ENCODE measurements around the gene AP3B1. TPM values are rescaled to one million over a fixed set of nuclear protein-coding genes. Genes with fewer than 3 reads are reported as not detected.

AP3B1 gene
- total RNA-seq, 1 experiment from 2014 or later = 41.8 TPM

- Histone ChIP-seq H3K4ac (ENCODE audit: low read depth, low read length) (no peak overlapping the region), H4K20me1 (ENCODE audit: control insufficient read depth, insufficient read depth, insufficient read length) (no peaks in the 10 kb centered on the region), H3K56ac (ENCODE audit: insufficient read length, low read depth, low read length) (no peak overlapping the region), H3K27ac (ENCODE audit: insufficient read length, low read depth, low read length) (no peak overlapping the region), H3K79me2 (ENCODE audit: insufficient read depth, low read length) (no peaks in the 10 kb centered on the region), H3K4me2 (ENCODE audit: insufficient read depth, insufficient read length, low read length) (no peak overlapping the region), H4K5ac (ENCODE audit: insufficient read length, low read depth, low read length) (no peak overlapping the region), H3K9me3 (ENCODE audit: control insufficient read depth, low read depth, low read length) (no peaks in the 10 kb centered on the region), H2BK20ac (ENCODE audit: low read depth, low read length, poor library complexity, severe bottlenecking) (no peak overlapping the region), H3K18ac (ENCODE audit: insufficient read length, low read depth, low read length) (no peak overlapping the region), H2AFZ (ENCODE audit: low read length) (no peak overlapping the region), H2BK12ac (ENCODE audit: insufficient read length, low read depth, low read length) (no peak overlapping the region), H2BK5ac (ENCODE audit: insufficient read length, low read length) (no peak overlapping the region), H4K8ac (replicated peaks; ENCODE audit: insufficient read length, low read depth, low read length) (no peak overlapping the region), H3K9ac (ENCODE audit: extremely low read depth, insufficient read length, low read length) (no peak overlapping the region), H2BK15ac (ENCODE audit: low read depth, low read length) (no peak overlapping the region), H3K23ac (ENCODE audit: insufficient read length, low read depth, low read length) (no peak overlapping the region), H3T11ph (ENCODE audit: low read length) (no peak overlapping the region), H3K27me3 (ENCODE audit: insufficient read depth, low read length) (no peaks in the 10 kb centered on the region), H2BK120ac (ENCODE audit: low read depth, low read length, poor library complexity, severe bottlenecking) (no peak overlapping the region), H4K91ac (ENCODE audit: insufficient read length, low read depth, low read length) (no peak overlapping the region), H2AK5ac (ENCODE audit: insufficient read length, low read length) (no peak overlapping the region), H3K23me2 (ENCODE audit: insufficient read length, low read depth, low read length, poor library complexity, severe bottlenecking) (no peaks in the 10 kb centered on the region), H3K4me1 (ENCODE audit: insufficient read depth, low read length) (peaks cover 5% of the 10 kb centered on the region; the same call in 1 of the 2 replicates), H3K79me1 (ENCODE audit: insufficient read depth, low read depth, low read length, poor library complexity, severe bottlenecking) (no peaks in the 10 kb centered on the region), H3K14ac (ENCODE audit: insufficient read depth, low read length) (no peak overlapping the region)
- WGBS (ENCODE audit: extremely low coverage, insufficient read length, low lambda C conversion rate) = no CpG with 5 or more reads among the region's 4 CpGs
- DNase-seq = no peak
- Mint-ChIP-seq H3K9me3 (peaks cover 0 to 3% of the 10 kb centered on the region in 2 experiments; a peak in 2 of 5 replicates), H3K4me1 (peaks cover 12% of the 10 kb centered on the region in 2 experiments), H3K27me3 (ENCODE audit: low read depth) (no peaks in the 10 kb centered on the region), H3K4me3 (no peak overlapping the region), H3K36me3 (ENCODE audit: insufficient read depth in 1 of 3, low read depth in 3 of 3) (peaks cover 4 to 24% (median 8%) of the 10 kb centered on the region in 3 experiments; a peak in 5 of 7 replicates), H3K27ac (no peak overlapping the region)
- TF ChIP-seq CTCF (conservative IDR thresholded peaks at IDR 0.05) = no peak
Observed at GRCh38 chr5:78077369-78078068, 217.0 kb downstream of the AP3B1 start.

All from H9 (cell line).